22Rv1 (cell line): ENCODE data around the gene APLN.

Experiments used
- H3K27ac ChIP-seq: fragments of 450-650 bp; 2 replicates; pipeline ENCODE4 v1.5.1; 2017
- ZFX ChIP-seq: fragments of 450-650 bp; IDR thresholded peaks from 2 replicates; pipeline ENCODE4 v1.6.1; 2017; ENCODE audit warnings: antibody characterized with exemption, borderline replicate concordance
- TF ChIP-seq, protein P1 (sequence below): fragments of 450-650 bp; IDR thresholded peaks from 2 replicates; pipeline ENCODE4 v1.5.1; 2017; ENCODE audit warnings: mild to moderate bottlenecking

The APLN gene

DNA sequence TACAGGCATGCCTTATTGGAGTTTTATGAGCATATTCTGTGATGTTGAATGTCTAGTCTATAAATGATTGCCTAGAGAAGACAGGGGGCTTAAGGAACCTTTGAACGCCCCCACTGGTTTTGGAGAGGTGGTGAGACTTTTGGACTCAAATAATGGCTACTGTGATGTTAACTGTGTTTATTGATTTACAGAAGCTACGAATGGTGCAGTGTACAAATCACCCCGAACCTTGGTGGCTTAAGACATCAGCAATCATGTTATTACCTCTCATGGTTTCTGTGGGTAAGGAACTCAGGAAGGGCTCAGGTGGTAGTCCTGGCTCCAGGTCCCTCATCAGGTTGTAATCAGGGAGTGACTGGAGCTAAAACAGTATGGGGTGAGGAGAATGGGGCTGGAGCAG lies 33.3 kb upstream of the APLN start:
- H3K27ac ChIP-seq, result no peak overlapping the region
- no peak for TF ChIP-seq ZFX

DNA sequence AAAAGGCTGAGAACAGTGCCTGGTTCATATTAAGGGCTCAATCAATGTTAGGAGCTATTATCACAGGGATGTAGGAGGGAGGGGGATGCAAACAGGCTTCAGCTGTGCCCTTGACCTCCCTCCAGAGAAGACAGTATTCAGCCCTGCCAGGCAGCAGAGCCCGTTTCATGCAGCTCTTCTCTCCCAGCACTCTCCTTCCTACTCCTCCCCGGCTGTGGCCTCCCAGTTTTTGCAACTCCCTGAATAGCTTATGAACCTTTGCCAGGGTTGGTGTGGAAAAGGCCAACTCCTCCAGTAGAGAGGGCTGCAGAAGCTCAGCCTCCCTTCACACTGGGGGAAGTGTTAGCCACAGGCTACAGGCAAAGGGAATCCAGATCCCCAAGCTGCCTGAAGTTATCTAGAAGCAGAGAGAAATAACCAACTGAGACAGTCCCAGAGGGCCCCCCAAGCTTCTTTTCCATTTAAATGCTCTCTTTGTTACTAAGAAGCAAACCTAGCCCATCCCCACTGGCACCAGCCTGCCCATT lies 31.7 kb upstream of the APLN start:
- TF ChIP-seq ZFX, result no peak
- TF ChIP-seq, protein P1, sequence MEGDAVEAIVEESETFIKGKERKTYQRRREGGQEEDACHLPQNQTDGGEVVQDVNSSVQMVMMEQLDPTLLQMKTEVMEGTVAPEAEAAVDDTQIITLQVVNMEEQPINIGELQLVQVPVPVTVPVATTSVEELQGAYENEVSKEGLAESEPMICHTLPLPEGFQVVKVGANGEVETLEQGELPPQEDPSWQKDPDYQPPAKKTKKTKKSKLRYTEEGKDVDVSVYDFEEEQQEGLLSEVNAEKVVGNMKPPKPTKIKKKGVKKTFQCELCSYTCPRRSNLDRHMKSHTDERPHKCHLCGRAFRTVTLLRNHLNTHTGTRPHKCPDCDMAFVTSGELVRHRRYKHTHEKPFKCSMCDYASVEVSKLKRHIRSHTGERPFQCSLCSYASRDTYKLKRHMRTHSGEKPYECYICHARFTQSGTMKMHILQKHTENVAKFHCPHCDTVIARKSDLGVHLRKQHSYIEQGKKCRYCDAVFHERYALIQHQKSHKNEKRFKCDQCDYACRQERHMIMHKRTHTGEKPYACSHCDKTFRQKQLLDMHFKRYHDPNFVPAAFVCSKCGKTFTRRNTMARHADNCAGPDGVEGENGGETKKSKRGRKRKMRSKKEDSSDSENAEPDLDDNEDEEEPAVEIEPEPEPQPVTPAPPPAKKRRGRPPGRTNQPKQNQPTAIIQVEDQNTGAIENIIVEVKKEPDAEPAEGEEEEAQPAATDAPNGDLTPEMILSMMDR, result no peak
- no peak overlapping the region for H3K27ac ChIP-seq

DNA sequence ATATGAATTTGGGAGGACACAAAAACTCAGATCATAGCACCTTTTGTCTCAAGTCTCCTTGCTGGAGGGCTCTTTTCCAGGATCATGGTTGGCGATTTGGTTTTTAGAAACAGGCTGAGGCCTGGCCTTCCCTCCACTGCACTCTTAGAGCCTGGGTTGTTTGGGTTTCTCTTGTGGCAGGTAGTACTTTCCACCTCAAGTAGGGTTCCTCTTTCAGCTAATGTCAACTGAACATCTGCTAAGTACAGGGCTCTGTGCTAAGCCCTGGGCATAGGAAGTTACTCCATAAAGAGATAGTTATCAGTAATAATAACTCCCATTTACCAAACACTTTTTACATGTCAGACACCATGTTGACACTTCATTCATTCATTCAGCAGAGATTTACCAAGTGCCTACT lies 28.2 kb upstream of the APLN start:
- H3K27ac ChIP-seq, result no peak overlapping the region
- TF ChIP-seq, protein P1, result no peak
- no peak for TF ChIP-seq ZFX

DNA sequence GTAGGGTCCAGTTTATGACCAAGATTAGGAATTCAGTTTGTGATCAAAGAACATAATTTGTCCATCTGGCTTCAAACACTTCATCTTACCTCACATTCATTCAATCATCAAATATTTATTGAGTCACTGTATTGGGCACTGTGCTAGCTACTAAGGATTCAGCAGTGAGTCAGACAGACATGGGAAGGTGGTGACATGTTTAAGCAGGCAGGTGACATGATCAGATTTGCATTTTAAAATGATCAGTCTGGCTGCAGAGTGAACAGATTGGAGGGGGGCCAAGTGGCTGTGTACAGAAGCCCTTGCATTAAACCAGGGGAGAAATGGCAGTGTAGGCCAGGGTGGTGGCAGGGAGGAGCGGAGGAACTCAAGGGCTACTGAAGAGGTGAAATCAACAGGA lies 25.1 kb upstream of the APLN start:
- H3K27ac ChIP-seq, result peak overlapping the region; percentile 91
- TF ChIP-seq, protein P1, result no peak
- no peak for TF ChIP-seq ZFX

DNA sequence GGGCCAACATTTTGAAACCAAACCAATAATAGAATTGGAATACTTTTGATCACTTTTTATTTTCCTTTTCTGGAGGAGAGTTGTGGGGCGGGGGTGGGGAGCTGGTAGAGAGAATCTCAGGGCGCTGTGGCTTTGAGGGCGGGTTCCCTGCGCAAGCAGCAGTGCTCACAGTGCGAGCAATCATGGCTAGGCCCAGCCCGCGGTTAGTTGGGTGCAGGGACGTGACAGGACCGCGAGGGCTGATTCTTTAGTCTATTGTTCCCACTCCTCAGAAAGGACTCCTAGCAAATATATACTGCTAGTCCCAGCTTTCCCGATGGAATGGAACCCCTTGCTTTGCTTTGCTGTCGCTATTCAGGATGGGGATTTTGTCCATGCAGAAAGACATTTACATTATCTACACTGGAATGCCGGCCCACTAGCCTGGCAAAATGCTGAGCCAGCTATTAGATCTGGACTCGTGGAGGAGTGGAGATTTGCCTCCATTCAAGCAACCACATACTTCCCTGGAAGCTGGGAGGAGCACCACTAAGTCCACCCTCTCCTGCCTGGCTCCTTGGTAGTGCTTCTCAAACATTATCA lies 23.9 kb upstream of the APLN start:
- TF ChIP-seq ZFX, result no peak
- TF ChIP-seq, protein P1, result no peak
- peak overlapping the region; percentile 91 for H3K27ac ChIP-seq

DNA sequence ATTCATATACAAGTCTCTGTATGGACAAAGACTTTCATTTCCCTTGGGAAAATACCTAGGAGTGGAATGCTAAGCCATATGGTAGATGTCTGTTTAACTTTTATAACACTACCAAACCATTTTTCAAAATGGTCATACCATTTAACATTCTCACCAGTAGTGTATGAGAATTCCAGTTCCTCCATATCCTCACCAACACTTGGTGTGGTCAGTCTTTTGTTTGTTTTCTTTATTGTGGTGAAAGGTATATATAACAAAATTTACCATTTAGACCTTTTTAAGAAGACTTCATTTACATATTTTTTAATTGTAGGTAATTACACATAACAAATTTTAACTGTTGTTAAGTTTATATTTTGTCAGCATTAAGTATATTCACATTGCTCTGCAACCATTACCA lies 12.7 kb upstream of the APLN start:
- 0 out of 2 replicates have a peak overlapping the region, but pooled peaks have one; percentile 13 for H3K27ac ChIP-seq
- TF ChIP-seq ZFX, result no peak
- TF ChIP-seq, protein P1, result no peak

DNA sequence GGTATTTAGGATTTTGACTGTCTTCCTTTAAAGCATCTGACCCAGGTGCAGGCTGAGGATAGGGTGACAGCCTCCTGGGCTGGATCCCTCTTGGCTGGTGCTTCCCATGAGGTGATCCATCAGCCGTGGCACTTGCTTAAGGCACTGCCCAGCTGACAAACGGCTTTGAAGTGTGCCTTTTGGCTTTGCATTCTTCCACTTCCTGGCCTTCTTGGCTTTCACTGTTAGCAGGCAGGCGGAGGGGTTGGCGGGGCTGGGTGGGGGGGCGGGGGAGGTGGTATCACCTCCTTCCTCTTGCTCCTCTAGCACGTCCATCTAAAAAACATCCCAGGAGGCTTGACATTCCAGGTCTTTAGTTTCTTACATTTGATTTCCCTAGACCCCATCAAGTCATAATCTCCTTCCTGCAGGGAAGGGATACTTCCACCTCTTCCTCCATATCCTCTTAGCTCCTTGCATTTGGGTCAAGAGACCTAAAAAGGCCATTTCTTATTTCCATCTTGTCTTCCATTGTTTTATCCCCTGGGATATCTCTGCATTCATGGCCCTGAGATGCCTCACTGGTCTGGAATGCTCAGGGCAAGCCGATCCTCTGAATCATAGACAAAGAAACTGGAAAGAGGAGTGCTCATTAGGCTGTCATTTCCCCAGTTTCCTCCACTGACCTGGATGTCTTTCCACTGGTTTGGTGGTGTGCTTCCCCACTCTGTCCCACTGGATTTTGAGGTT lies 11.3 kb upstream of the APLN start:
- TF ChIP-seq, protein P1, result no peak
- TF ChIP-seq ZFX, result no peak
- peak overlapping the region; percentile 99 for H3K27ac ChIP-seq
